ENCODE results near the gene KCNRG. TPM values are rescaled to one million over a fixed set of nuclear protein-coding genes. Genes with fewer than 3 reads are reported as not detected.
A peak's percentile ranks its signal among the peaks of the same experiment; 100 is the strongest.
"Not testable (repeated sequence)": the region's sequence is repeated elsewhere in the genome, so short reads cannot be mapped to it uniquely, and the experiment has no call there.

The KCNRG gene
- total RNA-seq, 1 donor from 2014 or later, result 0.75 TPM

DNA sequence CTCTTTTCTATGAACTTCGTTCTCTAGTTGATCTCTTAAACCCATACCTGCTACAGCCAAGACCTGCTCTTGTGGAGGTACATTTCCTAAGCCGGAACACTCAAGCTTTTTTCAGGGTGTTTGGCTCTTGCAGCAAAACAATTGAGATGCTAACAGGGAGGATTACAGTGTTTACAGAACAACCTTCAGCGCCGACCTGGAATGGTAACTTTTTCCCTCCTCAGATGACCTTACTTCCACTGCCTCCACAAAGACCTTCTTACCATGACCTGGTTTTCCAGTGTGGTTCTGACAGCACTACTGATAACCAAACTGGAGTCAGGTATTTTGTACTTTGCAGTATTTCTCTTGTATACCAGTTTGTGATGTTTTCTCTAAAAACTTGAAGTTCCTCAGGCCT, 506 bp downstream of the KCNRG start:
- H3K27me3 Mint-ChIP-seq (ENCODE audit: low read depth), result no peaks in the 10 kb centered on the region
- no peak overlapping the region for H3K27ac Mint-ChIP-seq
- no peaks in the 10 kb centered on the region for H3K9me3 Mint-ChIP-seq
- DNase-seq (ENCODE audit: low spot score), result no peak
- H3K4me3 Mint-ChIP-seq (ENCODE audit: low read depth), result no peak overlapping the region
- peaks cover 23% of the 10 kb centered on the region for H3K4me1 Mint-ChIP-seq (ENCODE audit: low read depth)
- peaks cover 78% of the 10 kb centered on the region for H3K36me3 Mint-ChIP-seq (ENCODE audit: low read depth)
- intact Hi-C loops (cut with micrococcal nuclease), result no loop called here

DNA sequence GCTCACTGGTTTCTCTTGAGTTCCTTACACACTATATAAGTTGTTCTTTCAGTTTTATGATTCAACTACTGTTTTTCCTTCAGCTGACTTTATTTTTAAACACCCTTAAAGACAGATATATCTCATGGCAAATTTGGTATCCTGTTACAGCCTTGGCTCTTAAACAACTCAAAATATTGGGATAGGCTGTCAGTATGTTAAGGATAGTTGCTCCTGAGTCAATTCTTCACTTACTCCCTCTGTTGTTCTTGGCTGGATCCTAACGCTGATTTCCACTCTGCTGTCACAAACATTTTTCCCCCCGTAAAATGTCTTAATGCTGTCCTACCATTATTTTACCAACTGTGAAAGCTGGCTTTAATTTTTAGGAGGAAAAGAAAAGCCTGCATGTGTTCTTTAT, 1.2 kb downstream of the KCNRG start:
- Mint-ChIP-seq H3K4me3 (ENCODE audit: low read depth) (no peak overlapping the region), H3K4me1 (ENCODE audit: low read depth) (peaks cover 18% of the 10 kb centered on the region), H3K27me3 (ENCODE audit: low read depth) (no peaks in the 10 kb centered on the region), H3K36me3 (ENCODE audit: low read depth) (peaks cover 71% of the 10 kb centered on the region), H3K27ac (no peak overlapping the region), H3K9me3 (no peaks in the 10 kb centered on the region)
- DNase-seq (ENCODE audit: low spot score), result no peak
- intact Hi-C loops (cut with micrococcal nuclease), result no loop called here

DNA sequence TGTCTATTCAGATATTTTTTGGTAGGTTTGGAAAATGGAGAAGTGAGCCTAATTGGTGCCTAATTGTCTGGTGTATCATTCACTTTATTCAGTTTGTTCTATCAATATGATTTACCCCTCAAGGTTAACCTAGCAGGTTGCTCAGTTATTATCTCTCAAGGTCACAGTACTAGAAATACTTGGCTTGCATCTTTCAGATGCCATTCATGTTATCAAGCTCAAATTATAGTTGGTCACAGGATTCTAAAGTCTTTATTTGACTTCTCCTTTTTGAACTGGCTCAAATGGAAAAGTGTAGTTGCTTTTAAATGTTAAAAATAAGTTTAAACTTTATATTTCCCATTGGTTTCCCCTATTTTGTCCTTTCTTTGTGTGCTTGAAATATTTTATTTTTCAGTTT, 2.6 kb downstream of the KCNRG start:
- H3K36me3 Mint-ChIP-seq (ENCODE audit: low read depth), result peaks cover 63% of the 10 kb centered on the region
- intact Hi-C loops (cut with micrococcal nuclease), result no loop called here
- H3K27me3 Mint-ChIP-seq (ENCODE audit: low read depth), result no peaks in the 10 kb centered on the region
- peaks cover 11% of the 10 kb centered on the region for H3K4me1 Mint-ChIP-seq (ENCODE audit: low read depth)
- no peak overlapping the region for H3K4me3 Mint-ChIP-seq (ENCODE audit: low read depth)
- no peaks in the 10 kb centered on the region for H3K9me3 Mint-ChIP-seq
- DNase-seq (ENCODE audit: low spot score), result no peak
- no peak overlapping the region for H3K27ac Mint-ChIP-seq

GRCh38 chr13:50025436-50025835, 10.2 kb downstream of the KCNRG start:
- intact Hi-C loops (cut with micrococcal nuclease), result no loop called here
- DNase-seq (ENCODE audit: low spot score), result no peak
- no peaks in the 10 kb centered on the region for H3K27me3 Mint-ChIP-seq (ENCODE audit: low read depth)
- peaks cover 10% of the 10 kb centered on the region for H3K4me1 Mint-ChIP-seq (ENCODE audit: low read depth)
- H3K4me3 Mint-ChIP-seq (ENCODE audit: low read depth), result no peak overlapping the region
- no peaks in the 10 kb centered on the region for H3K9me3 Mint-ChIP-seq
- no peak overlapping the region for H3K27ac Mint-ChIP-seq
- peaks cover 62% of the 10 kb centered on the region for H3K36me3 Mint-ChIP-seq (ENCODE audit: low read depth)

GRCh38 chr13:50026788-50027473, 11.7 kb downstream of the KCNRG start:
- intact Hi-C loops (cut with micrococcal nuclease), result no loop called here
- DNase-seq (ENCODE audit: low spot score), result no peak
- Mint-ChIP-seq H3K36me3 (ENCODE audit: low read depth) (peaks cover 62% of the 10 kb centered on the region), H3K4me3 (ENCODE audit: low read depth) (no peak overlapping the region), H3K4me1 (ENCODE audit: low read depth) (peaks cover 10% of the 10 kb centered on the region), H3K27me3 (ENCODE audit: low read depth) (no peaks in the 10 kb centered on the region), H3K27ac (no peak overlapping the region), H3K9me3 (no peaks in the 10 kb centered on the region)

- no peak for DNase-seq (ENCODE audit: low spot score)
- Mint-ChIP-seq H3K4me1 (ENCODE audit: low read depth) (peaks cover 10% of the 10 kb centered on the region), H3K36me3 (ENCODE audit: low read depth) (peaks cover 37% of the 10 kb centered on the region), H3K27ac (no peak overlapping the region), H3K9me3 (no peaks in the 10 kb centered on the region), H3K27me3 (ENCODE audit: low read depth) (no peaks in the 10 kb centered on the region), H3K4me3 (ENCODE audit: low read depth) (no peak overlapping the region)
- intact Hi-C loops (cut with micrococcal nuclease), result no loop called here
These were observed 15.1 kb downstream of the KCNRG start for GRCh38 chr13:50030315-50030714.

GRCh38 chr13:50033725-50034124, 18.5 kb downstream of the KCNRG start:
- peaks cover 13% of the 10 kb centered on the region for H3K36me3 Mint-ChIP-seq (ENCODE audit: low read depth)
- no peak overlapping the region for H3K4me3 Mint-ChIP-seq (ENCODE audit: low read depth)
- intact Hi-C loops (cut with micrococcal nuclease), result no loop called here
- no peak for DNase-seq (ENCODE audit: low spot score)
- no peaks in the 10 kb centered on the region for H3K27me3 Mint-ChIP-seq (ENCODE audit: low read depth)
- H3K4me1 Mint-ChIP-seq (ENCODE audit: low read depth), result peaks cover 2% of the 10 kb centered on the region
- H3K9me3 Mint-ChIP-seq, result no peaks in the 10 kb centered on the region
- no peak overlapping the region for H3K27ac Mint-ChIP-seq

DNA sequence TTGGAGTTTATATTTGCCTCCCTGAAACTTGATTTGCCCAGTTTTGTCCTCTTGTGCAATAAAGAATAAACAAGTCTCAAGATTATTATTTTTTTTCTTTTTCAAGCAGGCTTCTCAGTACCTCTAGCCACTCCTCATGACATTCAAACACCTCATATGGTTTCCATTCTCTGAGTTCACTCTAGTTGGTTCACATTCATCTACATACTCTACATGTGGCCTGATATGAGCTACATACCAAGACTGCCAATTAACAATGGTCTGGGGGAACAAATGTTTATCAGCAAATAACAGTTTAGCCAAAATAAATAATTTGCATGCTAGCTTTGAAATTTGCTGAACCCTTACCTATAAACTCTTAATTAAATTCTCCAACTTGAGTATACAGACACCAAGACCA, 22.5 kb downstream of the KCNRG start:
- H3K4me3 Mint-ChIP-seq (ENCODE audit: low read depth), result no peak overlapping the region
- no peaks in the 10 kb centered on the region for H3K9me3 Mint-ChIP-seq
- H3K27ac Mint-ChIP-seq, result no peak overlapping the region
- H3K27me3 Mint-ChIP-seq (ENCODE audit: low read depth), result no peaks in the 10 kb centered on the region
- peaks cover 3% of the 10 kb centered on the region for H3K4me1 Mint-ChIP-seq (ENCODE audit: low read depth)
- DNase-seq (ENCODE audit: low spot score), result no peak
- intact Hi-C loops (cut with micrococcal nuclease), result loop anchor here (5.0 kb wide), 1 partner anchor 40 kb away; the partner anchor contains the start of gene TRIM13
- peaks cover 22% of the 10 kb centered on the region for H3K36me3 Mint-ChIP-seq (ENCODE audit: low read depth)

DNA sequence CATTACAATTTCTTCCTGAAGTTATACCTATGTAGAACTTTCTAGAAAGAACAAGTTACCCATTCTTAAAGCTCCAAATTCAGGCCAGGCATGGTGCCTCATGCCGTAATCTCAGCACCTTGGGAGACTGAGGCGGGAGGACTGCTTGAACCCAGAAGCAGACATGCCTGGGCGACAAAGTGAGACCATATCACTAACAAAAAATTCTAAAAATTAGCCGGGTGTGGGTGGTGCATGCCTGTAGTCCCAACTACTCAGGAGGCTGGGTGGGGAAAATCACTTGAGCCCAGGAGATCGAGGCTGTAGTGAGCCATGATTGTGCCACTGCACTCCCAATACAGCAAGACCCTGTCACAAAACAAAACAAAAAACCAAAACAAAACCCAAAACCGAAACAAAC, 23.0 kb downstream of the KCNRG start:
- Mint-ChIP-seq H3K36me3 (ENCODE audit: low read depth) (peaks cover 26% of the 10 kb centered on the region), H3K27me3 (ENCODE audit: low read depth) (no peaks in the 10 kb centered on the region), H3K4me1 (ENCODE audit: low read depth) (peaks cover 3% of the 10 kb centered on the region), H3K4me3 (ENCODE audit: low read depth) (no peak overlapping the region), H3K9me3 (no peaks in the 10 kb centered on the region), H3K27ac (no peak overlapping the region)
- DNase-seq (ENCODE audit: low spot score), result no peak
- intact Hi-C loops (cut with micrococcal nuclease), result loop anchor here (5.0 kb wide), 1 partner anchor 41 kb away; the partner anchor contains the start of gene TRIM13

GRCh38 chr13:50052478-50052877, 37.2 kb downstream of the KCNRG start:
- Mint-ChIP-seq H3K4me3 (ENCODE audit: low read depth) (no peak overlapping the region), H3K4me1 (ENCODE audit: low read depth) (peaks cover 37% of the 10 kb centered on the region), H3K36me3 (ENCODE audit: low read depth) (peaks cover 66% of the 10 kb centered on the region), H3K9me3 (no peaks in the 10 kb centered on the region), H3K27ac (peak overlapping the region; percentile 19), H3K27me3 (ENCODE audit: low read depth) (no peaks in the 10 kb centered on the region)
- intact Hi-C loops (cut with micrococcal nuclease), result no loop called here
- no peak for DNase-seq (ENCODE audit: low spot score)

DNA sequence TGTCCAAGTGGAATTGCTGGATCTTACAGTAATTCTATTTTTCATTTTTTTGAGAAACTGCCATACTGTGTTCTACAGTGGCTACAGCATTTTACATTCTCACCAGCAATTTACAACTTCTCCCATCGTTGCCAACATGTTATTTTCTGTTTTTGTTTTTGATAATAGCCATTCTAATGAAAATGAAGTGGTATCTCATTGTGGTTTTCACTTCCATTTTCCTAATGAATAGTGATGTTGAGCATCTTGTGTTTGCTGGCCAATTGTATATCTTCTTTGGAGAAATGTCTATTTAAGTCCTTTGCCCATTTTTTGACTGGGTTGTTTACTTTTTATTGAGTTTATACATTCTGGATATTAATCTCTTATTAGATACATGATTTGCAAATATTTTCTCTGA, 38.6 kb downstream of the KCNRG start:
- DNase-seq (ENCODE audit: low spot score), result no peak
- Mint-ChIP-seq H3K9me3 (no peaks in the 10 kb centered on the region), H3K4me1 (ENCODE audit: low read depth) (peaks cover 42% of the 10 kb centered on the region), H3K36me3 (ENCODE audit: low read depth) (peaks cover 77% of the 10 kb centered on the region), H3K27ac (no peak overlapping the region), H3K27me3 (ENCODE audit: low read depth) (no peaks in the 10 kb centered on the region), H3K4me3 (ENCODE audit: low read depth) (no peak overlapping the region)
- intact Hi-C loops (cut with micrococcal nuclease), result no loop called here

DNA sequence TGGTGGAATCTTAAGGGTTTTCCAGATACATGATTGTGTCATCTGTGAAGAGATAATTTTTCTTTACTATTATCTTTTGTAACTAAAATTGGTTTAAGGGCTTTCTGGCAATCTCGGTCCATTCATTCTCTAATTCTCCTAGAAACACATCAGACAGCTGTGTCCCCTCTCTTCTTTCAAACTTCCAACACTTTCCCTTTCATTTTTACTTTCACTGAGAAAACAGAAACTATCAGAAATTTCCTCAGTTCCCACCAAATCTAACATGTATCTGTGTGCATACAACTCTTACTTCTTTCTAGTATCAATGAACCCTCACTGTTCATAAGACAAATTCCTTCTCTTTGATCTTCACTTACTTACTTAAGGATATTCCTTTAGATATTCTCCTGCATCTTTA, 40.2 kb downstream of the KCNRG start:
- Mint-ChIP-seq H3K36me3 (ENCODE audit: low read depth) (peaks cover 80% of the 10 kb centered on the region), H3K4me3 (ENCODE audit: low read depth) (no peak overlapping the region), H3K4me1 (ENCODE audit: low read depth) (peaks cover 45% of the 10 kb centered on the region), H3K27me3 (ENCODE audit: low read depth) (no peaks in the 10 kb centered on the region), H3K9me3 (no peaks in the 10 kb centered on the region), H3K27ac (peak overlapping the region; percentile 54)
- no peak for DNase-seq (ENCODE audit: low spot score)
- intact Hi-C loops (cut with micrococcal nuclease), result no loop called here

GRCh38 chr13:50060718-50061117, 45.5 kb downstream of the KCNRG start:
- no peaks in the 10 kb centered on the region for H3K9me3 Mint-ChIP-seq
- no peak overlapping the region for H3K4me3 Mint-ChIP-seq (ENCODE audit: low read depth)
- H3K27ac Mint-ChIP-seq, result no peak overlapping the region
- peaks cover 19% of the 10 kb centered on the region for H3K4me1 Mint-ChIP-seq (ENCODE audit: low read depth)
- intact Hi-C loops (cut with micrococcal nuclease), result no loop called here
- H3K27me3 Mint-ChIP-seq (ENCODE audit: low read depth), result no peaks in the 10 kb centered on the region
- DNase-seq (ENCODE audit: low spot score), result no peak
- H3K36me3 Mint-ChIP-seq (ENCODE audit: low read depth), result peaks cover 49% of the 10 kb centered on the region

DNA sequence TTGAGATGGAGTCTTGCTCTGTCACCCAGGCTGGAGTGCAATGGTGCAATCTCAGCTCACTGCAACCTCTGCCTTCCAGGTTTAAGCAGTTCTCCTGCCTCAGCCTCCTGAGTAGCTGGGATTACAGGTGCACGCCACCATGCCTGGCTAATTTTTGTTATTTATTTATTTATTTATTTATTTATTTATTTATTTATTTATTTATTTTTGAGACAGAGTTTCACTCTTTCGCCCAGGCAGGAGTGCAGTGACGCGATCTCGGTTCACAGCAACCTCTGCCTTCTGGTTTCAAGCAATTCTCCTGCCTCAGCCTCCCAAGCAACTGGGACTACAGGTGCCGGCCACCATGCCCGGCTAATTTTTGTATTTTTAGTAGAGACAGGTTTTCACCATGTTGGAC, 47.1 kb downstream of the KCNRG start:
- Mint-ChIP-seq H3K4me1 (ENCODE audit: low read depth) (peaks cover 15% of the 10 kb centered on the region), H3K36me3 (ENCODE audit: low read depth) (peaks cover 55% of the 10 kb centered on the region)
- H3K27me3 Mint-ChIP-seq (ENCODE audit: low read depth); H3K9me3 Mint-ChIP-seq; H3K4me3 Mint-ChIP-seq (ENCODE audit: low read depth); intact Hi-C loops (cut with micrococcal nuclease); DNase-seq (ENCODE audit: low spot score); H3K27ac Mint-ChIP-seq: not testable (repeated sequence)

Data from activated T-helper 2 cell treated with anti-CD3 and anti-CD28 coated beads, Interferon-gamma antibody, Interleukin-2, Interleukin-4, amounts not matched to agents 10 μg/mL and 5 μg/mL and 100 μg/mL, durations not matched to agents 14 hours and 24 hours and 36 hours (primary cell).